HepG2 (cell line): ENCODE data around the gene PDCD2. TPM values are rescaled to one million over a fixed set of nuclear protein-coding genes. Genes with fewer than 3 reads are reported as not detected.

Experiments
- HMGA1 ChIP-seq: sonication (generic); formaldehyde crosslinking; conservative IDR thresholded peaks from 2 replicates; pipeline ENCODE4 v1.4.0; 2020; ENCODE audit warnings: missing genetic modification reagents
- KDM5B ChIP-seq: sonication (generic); formaldehyde crosslinking; IDR thresholded peaks from 2 replicates; pipeline ENCODE4 v1.4.0; 2020; ENCODE audit warnings: missing genetic modification reagents, mild to moderate bottlenecking, borderline replicate concordance
- MBD4 ChIP-seq: IDR thresholded peaks from 2 replicates; pipeline ENCODE4 v1.6.1; 2012; ENCODE audit warnings: low read length, inconsistent platforms, borderline replicate concordance
- MLLT10 ChIP-seq: sonication (generic); formaldehyde crosslinking; IDR thresholded peaks from 2 replicates; pipeline ENCODE4 v1.4.0; 2020; ENCODE audit warnings: missing genetic modification reagents
- MTF2 ChIP-seq: sonication (generic); formaldehyde crosslinking; IDR thresholded peaks from 2 replicates; pipeline ENCODE4 v1.5.0; 2020; ENCODE audit warnings: missing genetic modification reagents, borderline replicate concordance
- NCOA1 ChIP-seq: sonication (generic); formaldehyde crosslinking; IDR thresholded peaks from 2 replicates; pipeline ENCODE4 v1.9.0; 2021; ENCODE audit warnings: missing genetic modification reagents
- NFIC ChIP-seq: IDR thresholded peaks from 2 replicates; pipeline ENCODE4 v1.6.1; 2012; ENCODE audit warnings: mild to moderate bottlenecking, low read length, inconsistent platforms
- PCBP1 ChIP-seq: fragments of 200-400 bp; formaldehyde crosslinking; IDR thresholded peaks from 2 replicates; pipeline ENCODE4 v1.6.1; 2017; ENCODE audit warnings: mild to moderate bottlenecking, low read depth, low read length, borderline replicate concordance
- PHF5A ChIP-seq: IDR thresholded peaks from one replicate; pipeline ENCODE4 v1.6.1; 2018; ENCODE audit warnings: low read depth, missing genetic modification reagents; ENCODE audit not compliant: unreplicated experiment
- RAD51 ChIP-seq: fragments of 450-650 bp; IDR thresholded peaks from 2 replicates; pipeline ENCODE4 v1.6.1; 2016; ENCODE audit warnings: borderline replicate concordance
- SALL1 ChIP-seq: sonication (generic); formaldehyde crosslinking; IDR thresholded peaks from 2 replicates; pipeline ENCODE4 v1.8.0; 2022; ENCODE audit warnings: mild to moderate bottlenecking, missing genetic modification reagents
- SKI ChIP-seq: fragments of 450-650 bp; IDR thresholded peaks from one replicate; pipeline ENCODE4 v1.6.1; 2018; ENCODE audit warnings: mild to moderate bottlenecking; ENCODE audit not compliant: partially characterized antibody
- STAT6 ChIP-seq: sonication (generic); formaldehyde crosslinking; IDR thresholded peaks from 2 replicates; pipeline ENCODE4 v1.4.0; 2020; ENCODE audit warnings: missing genetic modification reagents, mild to moderate bottlenecking, borderline replicate concordance
- ZFAT ChIP-seq: sonication (generic); formaldehyde crosslinking; conservative IDR thresholded peaks from 2 replicates; pipeline ENCODE4 v1.8.1; 2023; ENCODE audit warnings: missing genetic modification reagents, inconsistent platforms
- ZNF264 ChIP-seq: sonication (generic); formaldehyde crosslinking; IDR thresholded peaks from 2 replicates; pipeline ENCODE4 v1.4.0; 2020; ENCODE audit warnings: missing genetic modification reagents
- ZNF550 ChIP-seq: sonication (generic); formaldehyde crosslinking; IDR thresholded peaks from 2 replicates; pipeline ENCODE4 v1.4.0; 2020; ENCODE audit warnings: mild to moderate bottlenecking, missing genetic modification reagents, borderline replicate concordance
- ZNF572 ChIP-seq: sonication (generic); formaldehyde crosslinking; IDR thresholded peaks from 2 replicates; pipeline ENCODE4 v1.5.1; 2020; ENCODE audit warnings: mild to moderate bottlenecking, missing genetic modification reagents
- ZNF577 ChIP-seq: sonication (generic); formaldehyde crosslinking; IDR thresholded peaks from 2 replicates; pipeline ENCODE4 v1.4.0; 2020; ENCODE audit warnings: mild to moderate bottlenecking, low read depth, missing genetic modification reagents, borderline replicate concordance
- polyA plus RNA-seq, 8 experiments: library from polyadenylated mRNA; depleted of rRNA in 3 of 8; stranded (reverse) in 7 of 8; unstranded in 1 of 8; fragments of >200 nt; fragmentation: Illumina TruSeq in 4 of 8; extraction: Trizol in 4 of 8; gene quantifications; 2 replicates each; pipeline versions ENCODE4 v1.2.1 to v1.2.3, GENCODE V29; 2011 to 2016; ENCODE audit warnings: low read depth in 4 of 8, missing spikeins in 1 of 8, mixed read lengths in 1 of 8; ENCODE audit not compliant: insufficient read depth in 1 of 8
- total RNA-seq, 5 experiments: library from RNA; depleted of rRNA; stranded (reverse); fragments of >200 nt; fragmentation: Illumina TruSeq; extraction: Trizol; gene quantifications; 2 replicates each; pipeline ENCODE4 v1.2.3, GENCODE V29; 2016; ENCODE audit warnings: low read depth in 1 of 5
- TF ChIP-seq, protein P1 (sequence below), 2 experiments: sonication (generic) in 1 of 2; formaldehyde crosslinking in 1 of 2; IDR thresholded peaks; 2 replicates each; pipeline versions ENCODE4 v1.4.0 to v1.6.1; 2018 to 2020; ENCODE audit warnings: missing genetic modification reagents in 2 of 2, borderline replicate concordance in 1 of 2, low read depth in 1 of 2, mild to moderate bottlenecking in 1 of 2, missing biosample characterization in 1 of 2
- TF ChIP-seq, protein P2 (sequence below): IDR thresholded peaks from 2 replicates; pipeline ENCODE4 v1.6.1; 2016; ENCODE audit warnings: mild to moderate bottlenecking
- TF ChIP-seq, protein P3 (sequence below): IDR thresholded peaks from 2 replicates; pipeline ENCODE4 v1.6.1; 2016; ENCODE audit warnings: low read depth, borderline replicate concordance
- TF ChIP-seq, protein P4 (sequence below): IDR thresholded peaks from 2 replicates; pipeline ENCODE4 v1.6.1; 2016; ENCODE audit warnings: low read depth, control low read depth

The PDCD2 gene
- total and polyA plus RNA-seq, 2 of the 13 experiments (the other 11 are each of a cell fraction or from before 2014, with no cell fraction given): 83.6 to 133 TPM

GRCh38 chr6:170554013-170554795, 30.2 kb downstream of the PDCD2 start, which contains the start of gene TBP (continued):
- no peak for TF ChIP-seq NCOA1 (CRISPR knock-in tag)
- no peak for TF ChIP-seq MLLT10 (CRISPR knock-in tag)
- no peak for TF ChIP-seq RAD51
- peak; percentile 62 for TF ChIP-seq PHF5A
- TF ChIP-seq SKI: peak; percentile 56
- peak; percentile 68; the same call in 1 of the 2 replicates for TF ChIP-seq KDM5B (CRISPR knock-in tag)
- TF ChIP-seq NFIC: no peak
- TF ChIP-seq PCBP1: peak; percentile 91; the same call in 1 of the 2 replicates
- TF ChIP-seq HMGA1: no peak
- TF ChIP-seq MTF2: 0 out of 2 replicates have a peak, but pooled peaks have one; percentile 20
- TF ChIP-seq, protein P1, sequence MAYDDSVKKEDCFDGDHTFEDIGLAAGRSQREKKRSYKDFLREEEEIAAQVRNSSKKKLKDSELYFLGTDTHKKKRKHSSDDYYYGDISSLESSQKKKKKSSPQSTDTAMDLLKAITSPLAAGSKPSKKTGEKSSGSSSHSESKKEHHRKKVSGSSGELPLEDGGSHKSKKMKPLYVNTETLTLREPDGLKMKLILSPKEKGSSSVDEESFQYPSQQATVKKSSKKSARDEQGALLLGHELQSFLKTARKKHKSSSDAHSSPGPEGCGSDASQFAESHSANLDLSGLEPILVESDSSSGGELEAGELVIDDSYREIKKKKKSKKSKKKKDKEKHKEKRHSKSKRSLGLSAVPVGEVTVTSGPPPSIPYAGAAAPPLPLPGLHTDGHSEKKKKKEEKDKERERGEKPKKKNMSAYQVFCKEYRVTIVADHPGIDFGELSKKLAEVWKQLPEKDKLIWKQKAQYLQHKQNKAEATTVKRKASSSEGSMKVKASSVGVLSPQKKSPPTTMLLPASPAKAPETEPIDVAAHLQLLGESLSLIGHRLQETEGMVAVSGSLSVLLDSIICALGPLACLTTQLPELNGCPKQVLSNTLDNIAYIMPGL (CRISPR knock-in tag; IDR thresholded peaks at IDR 0.05; ENCODE audit: borderline replicate concordance in 1 of 2, low read depth in 1 of 2): peak; percentile 86 to 90
- TF ChIP-seq ZNF572 (CRISPR knock-in tag): peak; percentile 77; the same call in 1 of the 2 replicates
- TF ChIP-seq MBD4: no peak
- TF ChIP-seq, protein P2, sequence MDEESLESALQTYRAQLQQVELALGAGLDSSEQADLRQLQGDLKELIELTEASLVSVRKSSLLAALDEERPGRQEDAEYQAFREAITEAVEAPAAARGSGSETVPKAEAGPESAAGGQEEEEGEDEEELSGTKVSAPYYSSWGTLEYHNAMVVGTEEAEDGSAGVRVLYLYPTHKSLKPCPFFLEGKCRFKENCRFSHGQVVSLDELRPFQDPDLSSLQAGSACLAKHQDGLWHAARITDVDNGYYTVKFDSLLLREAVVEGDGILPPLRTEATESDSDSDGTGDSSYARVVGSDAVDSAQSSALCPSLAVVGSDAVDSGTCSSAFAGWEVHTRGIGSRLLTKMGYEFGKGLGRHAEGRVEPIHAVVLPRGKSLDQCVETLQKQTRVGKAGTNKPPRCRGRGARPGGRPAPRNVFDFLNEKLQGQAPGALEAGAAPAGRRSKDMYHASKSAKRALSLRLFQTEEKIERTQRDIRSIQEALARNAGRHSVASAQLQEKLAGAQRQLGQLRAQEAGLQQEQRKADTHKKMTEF (CRISPR knock-in tag): peak; percentile 95
- TF ChIP-seq, protein P3, sequence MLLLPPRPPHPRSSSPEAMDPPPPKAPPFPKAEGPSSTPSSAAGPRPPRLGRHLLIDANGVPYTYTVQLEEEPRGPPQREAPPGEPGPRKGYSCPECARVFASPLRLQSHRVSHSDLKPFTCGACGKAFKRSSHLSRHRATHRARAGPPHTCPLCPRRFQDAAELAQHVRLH (CRISPR knock-in tag): peak; percentile 88; the same call in 1 of the 2 replicates
- TF ChIP-seq SALL1 (CRISPR knock-in tag): peak; percentile 85
- peak; percentile 33; the same call in 1 of the 2 replicates for TF ChIP-seq STAT6
- no peak for TF ChIP-seq ZNF550 (CRISPR knock-in tag)
- peak; percentile 69; the same call in 1 of the 2 replicates for TF ChIP-seq ZFAT (CRISPR knock-in tag)
- TF ChIP-seq, protein P4, sequence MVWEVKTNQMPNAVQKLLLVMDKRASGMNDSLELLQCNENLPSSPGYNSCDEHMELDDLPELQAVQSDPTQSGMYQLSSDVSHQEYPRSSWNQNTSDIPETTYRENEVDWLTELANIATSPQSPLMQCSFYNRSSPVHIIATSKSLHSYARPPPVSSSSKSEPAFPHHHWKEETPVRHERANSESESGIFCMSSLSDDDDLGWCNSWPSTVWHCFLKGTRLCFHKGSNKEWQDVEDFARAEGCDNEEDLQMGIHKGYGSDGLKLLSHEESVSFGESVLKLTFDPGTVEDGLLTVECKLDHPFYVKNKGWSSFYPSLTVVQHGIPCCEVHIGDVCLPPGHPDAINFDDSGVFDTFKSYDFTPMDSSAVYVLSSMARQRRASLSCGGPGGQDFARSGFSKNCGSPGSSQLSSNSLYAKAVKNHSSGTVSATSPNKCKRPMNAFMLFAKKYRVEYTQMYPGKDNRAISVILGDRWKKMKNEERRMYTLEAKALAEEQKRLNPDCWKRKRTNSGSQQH (CRISPR knock-in tag): peak; percentile 93
- TF ChIP-seq ZNF577 (CRISPR knock-in tag): no peak
- TF ChIP-seq ZNF264: peak; percentile 91
